WTC11 (cell line): ENCODE measurements around the gene PPDPF. TPM values are rescaled to one million over a fixed set of nuclear protein-coding genes. Genes with fewer than 3 reads are reported as not detected.

Experiments used
- ATAC-seq: fragments of 200-7000 bp; cut with Tn5 transposase; 2 replicates; pipeline ENCODE4 v1.10.0; 2021; ENCODE audit warnings: mild to moderate bottlenecking, moderate library complexity
- CTCF ChIA-PET: fragments of 300-600 bp; sonication (Branson Sonifier 250); formaldehyde crosslinking; loops from one replicate; lab custom pipeline; 2021; ENCODE audit warnings: antibody characterized with exemption; lab: Charles Lee
- POLR2A ChIA-PET: fragments of 350-600 bp; sonication (Branson Sonifier 250); formaldehyde crosslinking; loops from one replicate; lab custom pipeline; 2021; ENCODE audit warnings: antibody characterized with exemption; lab: Charles Lee
- DNase-seq: peaks from one replicate; pipeline ENCODE4 v3.0.0; 2021; ENCODE audit warnings: low spot score
- H3K27ac Mint-ChIP-seq: 2 replicates; pipeline ENCODE4 v1.8.0; 2021; ENCODE audit warnings: mixed read lengths
- H3K27me3 Mint-ChIP-seq: 2 replicates; pipeline ENCODE4 v1.8.0; 2021; ENCODE audit warnings: low read depth, mild to moderate bottlenecking, moderate library complexity, mixed read lengths
- H3K36me3 Mint-ChIP-seq: 2 replicates; pipeline ENCODE4 v1.8.0; 2021; ENCODE audit warnings: mixed read lengths
- H3K4me1 Mint-ChIP-seq: 2 replicates; pipeline ENCODE4 v1.8.0; 2022; ENCODE audit warnings: mixed read lengths
- H3K4me3 Mint-ChIP-seq: 2 replicates; pipeline ENCODE4 v1.8.0; 2021; ENCODE audit warnings: mild to moderate bottlenecking, moderate library complexity, mixed read lengths
- H3K9me3 Mint-ChIP-seq: 2 replicates; pipeline ENCODE4 v1.8.0; 2021; ENCODE audit warnings: mixed read lengths
- CTCF ChIP-seq: fragments of 200-600 bp; IDR thresholded peaks from 2 replicates; pipeline ENCODE4 v1.8.0; 2022; ENCODE audit warnings: antibody characterized with exemption
- E2F4 ChIP-seq: sonication (generic); formaldehyde crosslinking; IDR thresholded peaks from 2 replicates; pipeline ENCODE4 v1.8.1; 2022; ENCODE audit warnings: low read depth, mild to moderate bottlenecking, moderate library complexity, missing genetic modification reagents, borderline replicate concordance
- FOXK1 ChIP-seq: sonication (generic); formaldehyde crosslinking; IDR thresholded peaks from 2 replicates; pipeline ENCODE4 v1.8.0; 2022; ENCODE audit warnings: mild to moderate bottlenecking, moderate library complexity, missing genetic modification reagents
- HMGA2 ChIP-seq: fragments of 250-450 bp; sonication (Bioruptor Pico); IDR thresholded peaks from 2 replicates; pipeline ENCODE4 v1.4.0; 2021; ENCODE audit warnings: mild to moderate bottlenecking, moderate library complexity
- HMGXB4 ChIP-seq: sonication (generic); formaldehyde crosslinking; IDR thresholded peaks from 2 replicates; pipeline ENCODE4 v1.8.1; 2023; ENCODE audit warnings: mild to moderate bottlenecking, moderate library complexity, missing genetic modification reagents
- NFATC4 ChIP-seq: fragments of 250-450 bp; sonication (Bioruptor Pico); IDR thresholded peaks from 2 replicates; pipeline ENCODE4 v1.9.0; 2021; ENCODE audit warnings: mild to moderate bottlenecking
- PREB ChIP-seq: sonication (generic); formaldehyde crosslinking; IDR thresholded peaks from 2 replicates; pipeline ENCODE4 v1.8.1; 2022; ENCODE audit warnings: mild to moderate bottlenecking, missing genetic modification reagents, moderate library complexity, borderline replicate concordance
- RELA ChIP-seq: sonication (generic); formaldehyde crosslinking; IDR thresholded peaks from 2 replicates; pipeline ENCODE4 v1.8.1; 2022; ENCODE audit warnings: missing genetic modification reagents, mild to moderate bottlenecking, borderline replicate concordance
- ZBTB21 ChIP-seq: sonication (generic); formaldehyde crosslinking; IDR thresholded peaks from 2 replicates; pipeline ENCODE4 v1.8.1; 2023; ENCODE audit warnings: mild to moderate bottlenecking, missing genetic modification reagents, borderline replicate concordance
- ZNF317 ChIP-seq: sonication (generic); formaldehyde crosslinking; IDR thresholded peaks from 2 replicates; pipeline ENCODE4 v1.8.1; 2023; ENCODE audit warnings: low read depth, mild to moderate bottlenecking, moderate library complexity, missing genetic modification reagents, borderline replicate concordance
- ZNF425 ChIP-seq: fragments of 250-450 bp; sonication (Bioruptor Pico); conservative IDR thresholded peaks from 2 replicates; pipeline ENCODE4 v1.9.0; 2021; ENCODE audit warnings: mild to moderate bottlenecking
- total RNA-seq: library from RNA; stranded (reverse); gene quantifications from 3 replicates; pipeline ENCODE4 v1.2.3, GENCODE V29; 2021

PPDPF gene
- total RNA-seq, 1 experiment from 2014 or later = 170 TPM

GRCh38 chr20:63529861-63530787 is 9.6 kb downstream of the PPDPF start:
- Mint-ChIP-seq H3K4me3 (no peak overlapping the region), H3K27ac (no peak overlapping the region), H3K27me3 (no peaks in the 10 kb centered on the region), H3K4me1 (no peaks in the 10 kb centered on the region), H3K9me3 (no peaks in the 10 kb centered on the region), H3K36me3 (no peaks in the 10 kb centered on the region)
- ChIA-PET POLR2A (no interaction called here), CTCF (interaction anchor here (1.7 to 2.0 kb wide), 3 partner anchors 8 to 153 kb away, joined by 4 to 11 read pairs (median 8); partner anchors contain the start of gene PTK6)
- ATAC-seq (no peak), DNase-seq (peak; percentile 14)
- TF ChIP-seq NFATC4 = no peak
- TF ChIP-seq HMGXB4 (CRISPR knock-in tag) = no peak
- no peak for TF ChIP-seq PREB (CRISPR knock-in tag)
- no peak for TF ChIP-seq FOXK1
- no peak for TF ChIP-seq CTCF
- no peak for TF ChIP-seq ZNF425 (CRISPR knock-in tag)
- no peak for TF ChIP-seq ZNF317 (CRISPR knock-in tag)
- no peak for TF ChIP-seq E2F4 (CRISPR knock-in tag)
- TF ChIP-seq HMGA2 (CRISPR knock-in tag) = no peak

- ChIA-PET POLR2A (no interaction called here), CTCF (no interaction called here)
- no peaks in the 10 kb centered on the region for H3K4me1 Mint-ChIP-seq
- DNase-seq (no peak), ATAC-seq (no peak)
- H3K27ac Mint-ChIP-seq = no peak overlapping the region
- no peaks in the 10 kb centered on the region for H3K9me3 Mint-ChIP-seq
- H3K4me3 Mint-ChIP-seq = no peak overlapping the region
- no peaks in the 10 kb centered on the region for H3K36me3 Mint-ChIP-seq
- no peaks in the 10 kb centered on the region for H3K27me3 Mint-ChIP-seq
- TF ChIP-seq ZBTB21 (no peak), RELA (no peak)
Observed at GRCh38 chr20:63530788-63531160, 10.2 kb downstream of the PPDPF start.
